ENCODE results near the gene ABCC6.
"Not testable (repeated sequence)": the region's sequence is repeated elsewhere in the genome, so short reads cannot be mapped to it uniquely, and the experiment has no call there.

The ABCC6 gene

DNA sequence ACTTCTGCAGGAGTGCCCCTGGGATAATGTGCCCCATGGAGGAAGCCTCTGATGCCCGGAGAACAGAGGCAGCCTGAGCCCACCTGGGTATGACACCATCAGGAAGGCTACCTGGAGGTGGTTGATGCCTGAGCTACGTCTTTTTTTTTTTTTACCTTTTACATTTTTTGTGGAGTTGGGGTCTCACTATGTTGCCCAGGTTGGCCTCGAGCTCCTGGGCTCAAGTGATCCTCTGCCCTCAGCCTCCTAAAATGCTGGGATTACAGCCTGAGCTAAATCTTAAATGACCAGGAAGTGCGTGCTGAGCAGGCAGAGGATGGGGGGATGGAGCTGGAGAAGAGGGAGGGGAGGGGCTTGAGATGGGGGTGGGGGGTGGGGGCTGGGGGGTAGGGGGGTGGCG lies 32.7 kb downstream of the ABCC6 start:
- no peak for DNase-seq (ENCODE audit: low read depth in 2 of 2)

DNA sequence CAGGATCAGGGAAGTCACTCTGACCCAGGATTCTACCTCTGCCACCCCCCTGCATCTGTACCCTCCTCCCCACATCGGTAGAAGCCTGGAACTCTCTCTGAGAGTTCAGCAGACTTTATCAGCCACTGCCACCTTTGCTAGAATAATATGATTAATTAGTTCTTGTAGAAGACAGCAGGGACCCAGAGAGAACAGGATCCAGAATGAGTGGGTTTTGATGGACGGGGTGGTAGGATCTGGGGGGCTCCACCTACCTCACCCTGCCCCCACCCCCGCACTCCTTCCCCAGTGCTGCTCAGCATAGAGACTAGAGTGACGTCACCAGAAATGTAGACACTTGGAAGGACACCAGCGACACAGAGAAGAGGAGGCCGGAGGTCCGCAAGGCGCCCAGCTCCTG lies 33.5 kb downstream of the ABCC6 start:
- DNase-seq (ENCODE audit: low read depth in 2 of 2) = no peak

DNA sequence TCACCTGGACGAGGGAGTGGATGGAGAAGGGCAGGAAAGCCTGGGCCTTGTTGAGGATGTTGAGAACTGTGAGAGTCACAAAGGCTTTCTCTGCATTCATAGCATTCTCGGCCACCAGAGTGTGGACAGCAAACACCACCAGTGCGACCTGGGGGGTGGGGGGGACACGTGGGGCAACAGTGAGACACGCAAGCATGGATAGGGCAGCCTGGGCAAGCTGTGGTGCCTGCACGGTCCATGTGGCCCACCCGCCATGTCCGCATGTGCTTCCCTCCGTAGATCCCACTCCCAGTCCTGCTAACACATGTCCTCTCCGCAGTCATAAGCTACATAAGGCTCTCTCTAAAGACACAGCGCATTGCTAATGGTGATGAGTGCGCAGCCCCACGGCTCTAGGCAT lies 34.5 kb downstream of the ABCC6 start:
- DNase-seq (ENCODE audit: low read depth in 2 of 2) = no peak

DNA sequence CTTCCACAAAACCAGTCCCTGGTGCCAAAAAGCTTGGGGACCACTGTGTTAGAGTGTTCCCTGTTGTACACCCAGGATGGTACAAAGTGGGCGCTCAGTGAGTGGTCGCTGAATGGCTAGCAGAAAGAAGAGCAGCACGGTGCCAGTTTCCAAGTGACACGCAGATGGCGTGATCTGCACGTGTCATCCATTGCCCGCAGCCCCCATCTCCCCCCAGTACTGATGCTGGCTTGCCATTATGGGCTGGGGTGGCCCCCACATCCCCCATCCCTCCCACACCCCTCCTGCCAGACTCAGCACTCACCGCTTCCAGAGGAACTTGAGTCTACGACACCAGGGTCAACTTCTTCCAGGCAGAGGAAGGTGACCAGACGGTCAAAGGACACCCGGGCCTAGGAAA lies 36.5 kb downstream of the ABCC6 start:
- no peak for DNase-seq (ENCODE audit: low read depth in 2 of 2)

DNA sequence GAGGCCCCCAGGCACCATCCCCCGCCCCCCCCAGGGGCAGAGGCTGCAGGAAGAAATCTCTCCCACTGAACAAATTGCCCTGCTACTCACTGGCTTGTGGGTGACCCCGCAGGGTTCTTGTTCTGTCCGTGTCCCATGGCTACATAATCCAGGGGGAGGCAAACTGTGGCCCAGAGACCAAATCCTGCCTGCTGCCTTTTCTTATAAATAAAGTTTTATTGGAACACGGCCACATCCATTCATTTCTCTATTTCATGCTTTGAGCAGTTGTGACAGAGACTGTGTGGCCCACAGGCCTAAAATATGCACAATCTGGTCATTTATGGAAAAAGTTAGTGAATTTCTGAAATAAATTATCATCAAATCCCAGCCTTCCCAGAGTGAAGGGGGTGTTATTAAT lies 38.2 kb downstream of the ABCC6 start:
- no peak for DNase-seq (ENCODE audit: low read depth in 2 of 2)

DNA sequence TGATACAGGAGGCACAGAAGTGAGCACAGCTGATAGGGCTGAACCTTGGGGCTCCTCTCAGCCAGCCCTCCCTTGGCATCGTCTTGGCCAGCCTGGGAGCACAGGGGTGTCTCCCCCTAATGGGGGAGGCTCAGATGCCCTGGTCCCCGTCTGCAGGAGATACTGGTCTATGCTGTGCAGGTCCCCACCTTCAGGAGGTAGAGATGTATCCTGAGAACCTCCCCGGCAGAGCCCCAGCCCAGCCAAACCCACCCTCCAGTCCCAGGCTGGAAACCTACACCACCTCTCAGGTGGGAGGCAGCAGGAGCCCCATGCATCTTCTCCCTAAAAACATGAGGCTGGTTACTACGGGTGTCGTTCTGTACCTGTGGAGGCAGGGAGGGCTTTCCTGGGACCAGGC lies 38.7 kb downstream of the ABCC6 start:
- DNase-seq (ENCODE audit: low read depth in 2 of 2) = no peak

DNA sequence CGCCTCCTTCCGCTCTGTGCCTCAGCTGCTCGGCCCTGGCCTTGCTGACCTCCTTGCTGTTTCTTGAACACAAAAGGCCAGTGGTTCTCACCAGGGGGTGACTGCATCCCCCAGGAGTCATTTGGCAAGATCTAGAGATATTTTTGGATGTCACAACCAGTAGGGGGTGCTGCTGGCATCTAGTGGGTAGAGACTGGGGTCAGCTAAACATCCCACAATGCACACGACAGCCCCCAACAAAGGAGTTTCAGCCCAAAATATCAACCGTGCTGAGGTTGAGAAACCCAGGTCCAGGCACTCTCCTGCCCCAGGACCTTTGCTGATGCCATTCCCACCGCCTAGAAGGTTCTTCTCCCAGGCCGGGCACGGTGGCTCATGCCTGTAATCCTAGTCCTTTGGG lies 39.7 kb downstream of the ABCC6 start:
- no peak for DNase-seq (ENCODE audit: low read depth in 2 of 2)

DNA sequence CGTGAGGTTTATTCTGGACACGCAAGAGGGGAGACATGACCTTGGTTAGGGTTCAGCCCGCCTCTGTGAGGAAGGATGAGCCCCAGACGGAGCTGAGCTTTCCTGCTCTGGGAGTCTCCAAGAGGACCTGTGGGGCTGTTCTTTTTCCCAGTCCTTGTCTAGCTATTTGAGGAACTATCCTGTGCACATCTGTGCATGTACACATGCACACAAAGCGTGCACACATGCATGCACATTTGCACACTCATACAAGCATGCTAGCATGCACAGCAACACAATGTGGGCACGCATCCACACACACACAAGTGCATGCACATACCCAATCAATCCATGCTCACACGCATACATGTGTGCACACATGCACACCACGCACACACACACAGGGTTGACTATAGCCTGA lies 40.4 kb downstream of the ABCC6 start:
- DNase-seq (ENCODE audit: low read depth in 2 of 2) = no peak

DNA sequence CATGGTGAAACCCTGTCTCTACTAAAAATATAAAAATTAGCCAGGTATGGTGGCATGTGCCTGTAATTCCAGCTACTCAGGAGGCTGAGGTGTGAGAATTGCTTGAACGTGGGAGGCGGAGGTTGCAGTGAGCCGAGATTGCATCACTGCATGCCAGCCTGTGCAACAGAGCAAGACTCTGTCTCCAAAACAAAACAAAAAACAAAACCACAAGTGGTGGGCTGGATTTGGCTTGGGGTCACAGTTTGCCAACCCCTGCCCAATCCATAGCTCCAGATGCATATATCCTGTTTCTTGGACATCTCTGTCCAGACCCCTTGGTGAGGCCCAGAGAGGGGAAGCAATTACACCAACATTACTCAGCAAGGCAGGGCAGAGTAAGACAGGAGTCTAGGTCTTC lies 41.5 kb downstream of the ABCC6 start:
- DNase-seq (ENCODE audit: low read depth in 2 of 2) = not testable (repeated sequence)

DNA sequence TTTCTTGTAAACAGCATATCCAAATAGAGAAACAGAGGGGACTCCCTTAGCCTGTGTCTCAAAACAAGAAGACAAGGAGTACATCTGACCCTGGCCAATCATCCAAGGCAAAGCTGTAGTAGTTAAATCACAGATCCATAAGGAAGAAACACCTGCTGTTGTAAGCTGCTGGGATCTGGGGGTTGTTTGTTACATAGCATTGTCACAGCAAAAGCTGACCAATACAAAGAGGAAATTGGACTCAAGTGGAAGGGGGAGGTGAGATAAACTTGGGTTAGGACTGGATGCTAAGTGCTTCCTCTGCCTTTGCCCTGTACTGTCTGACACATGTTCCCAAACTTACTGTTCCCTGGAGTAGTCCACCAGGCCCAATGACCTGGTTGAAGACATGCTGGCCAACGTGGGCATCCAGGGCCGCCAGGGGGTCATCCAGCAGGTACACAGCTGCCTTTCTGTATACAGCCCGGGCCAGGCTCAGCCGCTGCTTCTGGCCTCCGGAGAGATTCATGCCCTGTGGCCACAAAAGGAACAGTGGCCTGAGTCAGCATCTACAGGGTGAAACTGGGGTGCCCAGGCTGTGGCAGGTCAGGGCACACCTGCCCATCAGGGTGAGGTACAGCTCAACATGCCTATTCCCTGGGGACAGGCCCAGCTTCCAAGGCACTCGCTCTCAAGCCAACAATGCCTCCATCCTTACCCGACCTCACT lies 44.7 kb downstream of the ABCC6 start:
- DNase-seq (ENCODE audit: low read depth in 2 of 2) = no peak

DNA sequence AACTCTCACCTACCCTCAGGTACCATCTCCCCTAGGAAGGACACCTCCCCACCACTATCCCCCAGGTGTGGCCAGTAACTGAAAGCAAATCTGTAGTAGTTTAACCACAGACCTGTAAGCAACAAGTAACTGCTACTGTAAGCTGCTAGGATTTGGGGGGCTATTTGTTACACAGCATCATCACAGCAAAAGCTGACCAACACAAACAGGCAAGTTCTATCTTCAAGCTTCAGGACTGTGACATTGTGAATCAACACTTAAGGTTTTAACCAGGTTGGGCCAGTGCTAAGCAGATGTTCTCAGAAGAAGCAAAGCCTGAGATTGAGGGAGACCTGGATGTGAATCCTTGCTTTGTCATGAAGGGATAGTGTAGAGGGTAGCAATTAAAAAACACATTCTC lies 47.0 kb downstream of the ABCC6 start:
- no peak for DNase-seq (ENCODE audit: low read depth in 2 of 2)

DNA sequence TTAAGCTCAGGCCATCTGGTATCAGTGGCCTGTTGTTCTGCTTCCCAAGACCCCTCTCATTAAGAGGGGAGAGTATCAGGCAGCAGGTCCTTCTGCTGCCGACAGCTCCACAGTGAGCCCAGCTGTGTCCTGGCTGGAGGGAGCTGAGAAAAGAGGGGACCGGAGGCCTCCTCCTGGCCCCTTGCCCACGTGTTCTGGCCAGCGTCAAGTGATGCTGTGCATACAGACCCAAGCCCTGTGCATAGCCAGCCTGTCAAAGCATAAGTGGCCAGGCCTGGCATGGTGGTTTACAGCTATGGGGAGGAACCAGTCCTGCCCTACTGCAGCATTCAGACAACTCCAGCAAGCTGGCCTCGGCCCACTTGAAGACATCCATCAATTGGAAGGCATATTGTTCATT lies 48.0 kb downstream of the ABCC6 start:
- no peak for DNase-seq (ENCODE audit: low read depth in 2 of 2)

DNA sequence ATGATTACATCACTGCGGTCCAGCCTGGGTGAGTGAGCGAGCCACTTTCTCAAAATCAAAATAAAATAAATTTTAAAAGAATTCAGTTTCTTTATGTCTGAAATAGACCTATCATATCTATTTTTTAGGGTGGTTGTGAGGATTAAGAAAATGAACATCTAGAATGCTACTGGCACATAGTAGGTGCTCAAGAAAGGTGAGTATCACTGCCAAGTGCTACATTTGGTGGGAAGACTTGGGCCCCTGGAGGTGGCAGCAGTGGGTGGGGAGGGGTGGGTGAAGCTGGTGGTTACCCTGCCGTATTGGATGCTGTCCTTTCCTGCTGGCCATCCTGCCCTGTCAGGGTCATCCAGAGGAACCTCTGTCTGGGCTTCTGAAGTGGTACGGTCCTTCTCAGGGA lies 50.3 kb downstream of the ABCC6 start:
- DNase-seq (ENCODE audit: low read depth in 2 of 2) = no peak

DNA sequence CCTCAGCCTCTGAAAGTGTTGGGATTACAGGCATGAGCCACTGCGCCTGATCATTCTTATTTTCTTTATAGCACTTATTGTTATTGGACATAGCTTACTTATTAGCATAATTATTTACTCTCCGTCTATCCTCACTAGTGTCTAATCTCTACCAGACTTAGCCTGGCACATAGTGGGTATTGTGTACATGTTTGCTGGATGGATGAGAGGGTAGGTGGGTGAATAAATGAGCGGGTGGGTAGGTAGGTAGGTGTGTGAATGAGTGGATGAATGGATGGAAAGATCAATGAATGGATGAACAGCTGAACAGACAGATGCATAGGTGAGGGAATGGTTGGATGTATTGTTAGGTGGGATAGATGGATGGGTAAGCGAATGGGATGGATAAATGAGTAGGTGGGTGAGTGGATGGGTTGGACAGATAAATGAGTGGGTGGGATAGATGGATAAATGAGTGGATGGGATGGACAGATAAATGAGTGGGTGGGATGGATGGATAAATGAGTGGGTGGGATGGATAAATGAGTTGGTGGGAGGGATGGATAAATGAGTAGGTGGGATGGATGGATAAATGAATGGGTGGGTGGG lies 51.9 kb downstream of the ABCC6 start:
- no peak for DNase-seq (ENCODE audit: low read depth in 2 of 2)

DNA sequence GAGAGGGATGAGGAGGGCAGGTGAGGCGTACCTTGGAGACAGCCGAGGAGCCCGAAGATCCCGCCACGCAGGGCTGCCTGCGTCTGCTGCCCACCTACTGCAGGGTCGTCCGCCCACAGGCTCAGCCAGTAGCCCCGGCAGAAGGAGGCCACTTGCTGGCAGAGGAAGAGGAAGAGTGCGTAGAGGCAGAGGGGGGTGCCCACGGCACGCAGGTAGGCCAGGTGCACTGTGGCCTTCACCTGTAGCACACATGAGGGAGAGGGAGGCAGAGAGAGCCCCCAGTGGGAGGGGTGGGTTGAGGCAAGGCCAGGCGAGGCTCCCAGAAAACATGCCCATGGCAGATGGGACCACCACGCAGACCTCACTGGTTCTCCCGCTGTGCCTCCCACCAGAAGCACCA lies 53.7 kb downstream of the ABCC6 start:
- DNase-seq (ENCODE audit: low read depth in 2 of 2) = no peak

DNA sequence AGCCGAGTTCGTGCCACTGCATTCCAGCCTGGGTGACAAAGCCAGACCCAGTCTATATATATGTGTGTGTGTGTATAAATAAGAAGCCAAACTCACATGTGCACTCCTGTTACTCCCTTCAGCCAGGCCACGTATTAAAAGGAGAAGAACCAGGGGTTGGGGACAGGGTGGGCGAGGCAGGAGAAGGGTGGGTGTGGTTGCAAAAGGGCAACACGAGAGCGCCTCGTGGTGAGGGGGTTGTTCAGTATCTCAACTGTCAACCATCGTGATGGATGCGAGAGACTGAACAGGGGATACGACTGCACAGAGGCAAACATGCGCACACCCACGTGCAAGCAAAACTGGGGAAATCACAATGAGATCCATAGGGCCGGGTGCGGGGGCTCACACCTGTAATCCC lies 54.9 kb downstream of the ABCC6 start:
- no peak for DNase-seq (ENCODE audit: low read depth in 2 of 2)

DNA sequence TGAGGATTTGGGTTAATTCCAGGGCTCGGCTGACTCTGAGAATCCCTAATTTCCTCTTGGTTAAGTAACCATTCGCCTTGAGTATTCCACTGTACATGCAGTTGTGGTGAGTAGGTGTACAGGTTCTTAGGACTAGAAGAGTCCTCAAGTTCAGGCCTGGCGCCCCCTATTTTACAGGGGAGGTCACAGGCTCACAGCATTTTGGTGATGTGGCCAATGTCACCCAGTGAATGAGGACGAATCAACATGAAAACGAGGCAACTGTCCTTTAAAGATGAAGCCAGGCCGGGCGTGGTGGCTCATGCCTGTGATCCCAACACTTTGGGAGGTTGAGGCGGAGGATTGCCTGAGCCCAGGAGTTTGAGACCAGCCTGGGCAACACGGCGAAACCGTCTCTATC lies 55.4 kb downstream of the ABCC6 start:
- no peak for DNase-seq (ENCODE audit: low read depth in 2 of 2)

DNA sequence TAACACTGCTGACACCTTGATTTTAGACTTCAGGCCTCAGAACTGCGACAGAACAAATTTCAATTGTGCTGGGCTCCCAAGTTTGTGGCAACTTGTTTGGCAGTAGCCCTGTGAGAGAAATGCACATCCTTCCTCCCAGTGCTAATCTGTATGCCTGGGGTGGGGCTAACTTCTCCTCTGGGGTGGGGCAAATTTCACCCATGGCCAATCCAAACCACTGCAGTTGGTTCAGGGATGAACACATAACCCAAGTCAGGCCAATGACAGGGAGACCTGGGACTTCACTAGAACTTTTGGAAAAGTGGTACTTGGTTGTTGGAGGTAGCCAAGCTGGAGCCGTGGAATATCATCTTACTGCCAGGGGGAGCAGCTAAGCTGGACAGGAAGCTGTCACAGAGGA lies 56.3 kb downstream of the ABCC6 start:
- DNase-seq (ENCODE audit: low read depth in 2 of 2) = no peak

DNA sequence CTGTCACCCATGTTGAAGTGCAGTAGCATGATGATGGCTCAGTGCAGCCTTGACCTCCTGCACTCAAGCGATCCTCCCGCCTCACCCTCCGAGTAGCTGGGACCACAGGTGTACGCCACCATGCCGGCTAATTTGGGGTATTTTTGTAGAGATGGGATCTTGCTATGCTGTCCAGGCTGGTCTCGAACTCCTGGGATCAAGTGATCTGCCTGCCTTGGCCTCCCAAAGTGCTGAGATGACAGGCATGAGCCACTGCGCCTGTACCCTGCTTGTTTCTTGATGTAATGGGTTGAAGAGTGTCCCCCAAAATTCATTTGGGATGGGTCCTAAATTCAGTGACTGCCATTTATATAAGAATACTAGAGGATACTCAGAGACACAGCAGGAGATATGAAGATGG lies 57.2 kb downstream of the ABCC6 start:
- DNase-seq (ENCODE audit: low read depth in 2 of 2) = no peak

DNA sequence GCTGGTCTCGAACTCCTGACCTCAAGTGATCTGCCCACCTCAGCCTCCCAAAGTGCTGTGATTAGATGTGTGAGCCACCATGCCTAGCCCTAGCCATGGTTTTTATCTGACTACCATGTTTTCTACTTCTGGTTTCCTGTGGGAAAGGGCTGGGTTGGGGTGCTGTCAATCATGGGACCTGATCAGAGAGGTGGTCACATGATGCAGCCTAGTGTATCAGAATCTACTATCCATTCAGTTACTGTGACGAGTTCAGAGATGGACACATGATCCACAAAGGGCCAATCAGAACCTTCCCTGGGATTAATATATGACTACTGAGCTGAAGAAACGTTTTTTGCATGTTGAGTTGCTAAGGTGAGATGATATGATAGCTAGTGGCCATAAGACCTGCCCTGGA lies 59.1 kb downstream of the ABCC6 start:
- no peak for DNase-seq (ENCODE audit: low read depth in 2 of 2)

DNA sequence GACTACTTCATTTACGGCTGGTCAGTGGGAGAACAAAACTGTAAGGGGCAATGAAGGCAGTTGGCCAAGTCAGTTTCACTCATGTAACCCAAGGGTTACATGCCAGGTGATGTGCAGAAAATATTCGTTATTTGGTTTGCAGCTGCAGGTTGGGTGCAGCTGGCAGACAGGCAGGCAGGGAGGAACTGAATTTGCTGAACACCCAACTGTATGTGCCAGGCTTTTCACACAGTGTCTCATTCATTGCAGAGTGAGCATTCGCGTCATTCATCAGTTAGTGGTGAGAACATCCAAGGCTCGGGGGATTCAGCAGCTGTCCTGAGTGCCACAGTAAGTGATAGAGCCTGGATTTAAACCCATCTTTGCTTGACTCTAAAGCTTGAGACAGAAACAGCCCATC lies 59.7 kb downstream of the ABCC6 start:
- DNase-seq (ENCODE audit: low read depth in 2 of 2) = no peak

DNA sequence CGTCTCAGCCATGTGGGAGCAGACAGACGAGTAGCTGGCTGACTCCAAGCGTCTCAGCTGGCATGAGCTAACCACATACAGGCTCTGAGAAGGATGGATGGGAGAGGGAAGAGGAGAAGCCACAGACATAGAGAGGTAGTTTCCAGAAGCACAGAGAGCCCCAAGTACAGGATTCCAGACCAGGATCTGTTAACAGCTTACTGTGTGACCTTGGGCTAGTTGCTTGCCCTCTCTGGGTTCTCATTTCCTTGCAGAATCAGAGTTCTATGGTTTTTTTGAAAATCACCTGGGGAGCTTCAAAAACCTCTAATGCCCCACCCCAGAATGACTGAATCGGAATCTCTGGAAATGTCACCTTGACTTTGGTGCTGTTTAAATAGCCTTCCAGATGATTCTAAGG lies 60.2 kb downstream of the ABCC6 start:
- DNase-seq (ENCODE audit: low read depth in 2 of 2) = no peak

DNA sequence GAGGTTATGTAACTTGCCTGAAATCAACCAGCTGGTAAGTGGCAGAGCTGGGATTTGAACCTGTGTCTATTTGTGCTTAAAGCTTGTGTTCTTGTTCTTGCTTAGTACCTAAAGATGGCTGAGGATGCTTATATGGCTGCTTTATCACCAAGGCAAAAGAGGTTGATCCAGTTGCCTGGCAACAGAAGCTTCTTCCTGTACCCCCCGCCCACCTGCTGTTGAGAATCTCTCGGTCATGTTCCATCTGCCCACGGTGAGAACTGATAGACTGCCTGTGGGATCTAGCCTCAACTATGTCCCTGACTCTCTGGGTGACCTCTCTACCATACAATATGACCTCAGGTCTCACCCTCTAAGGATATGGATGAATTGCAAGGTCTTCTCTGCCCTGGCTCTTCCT lies 60.7 kb downstream of the ABCC6 start:
- no peak for DNase-seq (ENCODE audit: low read depth in 2 of 2)

DNA sequence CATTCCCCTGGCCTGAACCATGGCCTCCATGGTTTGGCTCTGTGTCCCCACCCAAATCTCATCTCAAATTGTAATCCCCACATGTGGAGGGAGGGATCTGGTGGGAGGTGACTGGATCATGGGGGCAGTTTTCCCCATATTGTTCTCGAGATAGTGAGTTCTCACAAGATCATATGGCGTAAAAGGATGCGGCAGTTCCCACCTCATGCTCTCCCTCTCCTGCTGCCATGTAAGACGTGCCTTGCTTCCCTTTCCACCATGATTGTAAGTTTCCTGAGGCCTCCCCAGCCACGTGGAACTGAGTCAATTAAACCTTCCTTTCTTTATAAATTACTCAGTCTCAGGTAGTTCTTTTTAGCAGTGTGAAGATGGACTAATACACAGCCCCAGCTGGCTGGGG lies 61.5 kb downstream of the ABCC6 start:
- DNase-seq (ENCODE audit: low read depth in 2 of 2) = not testable (repeated sequence)
